Measurements from ENCODE around the gene UNC5B.
"Not testable (repeated sequence)": the region's sequence is repeated elsewhere in the genome, so short reads cannot be mapped to it uniquely, and the experiment has no call there.

UNC5B gene

DNA sequence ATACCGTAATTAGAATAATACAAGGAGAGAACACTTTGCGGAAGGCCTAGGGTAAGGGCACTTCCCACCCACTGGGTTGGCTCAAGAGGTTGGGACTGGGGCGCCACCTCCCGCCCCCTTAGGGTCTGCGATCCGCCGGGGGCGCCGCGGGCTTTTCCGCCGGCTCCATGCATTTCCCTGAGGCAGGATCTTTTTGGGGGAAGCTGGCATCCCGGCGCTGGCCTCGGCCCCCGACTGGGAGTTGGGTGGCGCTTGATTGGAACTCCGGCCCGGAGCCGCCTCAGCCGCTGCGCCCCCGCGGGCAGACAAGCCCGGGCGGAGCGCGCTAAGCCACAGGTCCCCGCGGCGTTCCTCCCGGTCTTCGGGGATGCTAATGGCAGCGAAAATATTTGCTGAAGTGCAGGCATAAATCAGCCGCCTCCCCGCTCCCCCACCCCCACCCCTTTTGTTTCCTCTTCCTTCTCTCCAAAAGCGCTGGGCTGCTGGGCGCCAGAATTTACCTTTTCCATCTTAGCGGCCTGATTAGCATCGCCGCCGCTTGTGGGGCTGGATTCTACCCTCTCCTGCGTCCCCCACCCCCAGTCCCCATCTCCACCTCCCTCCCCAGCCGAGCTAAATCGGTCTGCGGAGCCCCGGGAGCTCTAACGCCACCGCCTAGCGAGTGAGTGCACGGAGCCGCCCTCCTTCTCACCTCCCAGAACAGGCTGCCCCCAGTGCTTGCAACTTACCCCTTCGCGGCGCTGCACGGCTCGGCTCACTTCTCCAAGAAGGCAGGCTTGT lies 5.1 kb downstream of the UNC5B start:
- TF ChIP-seq, protein P1, sequence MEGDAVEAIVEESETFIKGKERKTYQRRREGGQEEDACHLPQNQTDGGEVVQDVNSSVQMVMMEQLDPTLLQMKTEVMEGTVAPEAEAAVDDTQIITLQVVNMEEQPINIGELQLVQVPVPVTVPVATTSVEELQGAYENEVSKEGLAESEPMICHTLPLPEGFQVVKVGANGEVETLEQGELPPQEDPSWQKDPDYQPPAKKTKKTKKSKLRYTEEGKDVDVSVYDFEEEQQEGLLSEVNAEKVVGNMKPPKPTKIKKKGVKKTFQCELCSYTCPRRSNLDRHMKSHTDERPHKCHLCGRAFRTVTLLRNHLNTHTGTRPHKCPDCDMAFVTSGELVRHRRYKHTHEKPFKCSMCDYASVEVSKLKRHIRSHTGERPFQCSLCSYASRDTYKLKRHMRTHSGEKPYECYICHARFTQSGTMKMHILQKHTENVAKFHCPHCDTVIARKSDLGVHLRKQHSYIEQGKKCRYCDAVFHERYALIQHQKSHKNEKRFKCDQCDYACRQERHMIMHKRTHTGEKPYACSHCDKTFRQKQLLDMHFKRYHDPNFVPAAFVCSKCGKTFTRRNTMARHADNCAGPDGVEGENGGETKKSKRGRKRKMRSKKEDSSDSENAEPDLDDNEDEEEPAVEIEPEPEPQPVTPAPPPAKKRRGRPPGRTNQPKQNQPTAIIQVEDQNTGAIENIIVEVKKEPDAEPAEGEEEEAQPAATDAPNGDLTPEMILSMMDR (IDR thresholded peaks at IDR 0.05; ENCODE audit: low read depth, low read length, missing control alignments): no peak
- peak overlapping the region; percentile 95 for H3K4me3 ChIP-seq (replicated peaks; ENCODE audit: low read depth, low read length)
- no peak for DNase-seq (ENCODE audit: extremely low read depth, low read depth)

DNA sequence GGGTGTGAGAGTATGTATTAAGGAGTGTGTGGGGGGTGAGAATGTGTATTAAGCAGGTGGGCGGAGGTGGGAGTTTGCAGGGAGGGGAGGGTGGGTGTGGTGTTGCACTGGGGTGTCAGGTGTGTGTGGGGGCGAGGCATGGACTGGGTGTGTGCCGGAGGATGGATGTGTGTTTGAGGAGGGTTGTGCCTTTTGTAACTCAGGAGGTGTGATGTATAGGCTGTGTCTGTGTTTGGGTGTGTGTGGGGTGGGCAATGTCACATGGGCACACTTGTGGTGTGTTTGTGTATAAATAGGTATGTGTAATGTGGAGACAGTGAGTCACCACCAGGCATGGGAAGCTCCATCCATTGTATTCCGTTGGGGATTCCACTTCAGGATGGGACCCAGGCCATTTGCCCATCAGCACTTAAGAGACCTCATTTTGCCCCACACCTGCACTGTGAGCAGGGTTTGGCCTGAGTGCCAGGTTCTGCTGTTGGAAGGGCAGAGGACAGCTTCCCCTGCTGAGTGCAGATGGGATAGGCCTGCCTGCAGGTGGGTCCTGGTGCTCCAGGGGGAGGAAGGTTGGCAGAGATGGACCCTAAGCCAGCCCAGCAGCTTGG lies 5.8 kb downstream of the UNC5B start:
- TF ChIP-seq, protein P1 (IDR thresholded peaks at IDR 0.05; ENCODE audit: low read depth, low read length, missing control alignments): no peak
- peak overlapping the region; percentile 95 for H3K4me3 ChIP-seq (replicated peaks; ENCODE audit: low read depth, low read length)
- DNase-seq (ENCODE audit: extremely low read depth, low read depth): no peak

DNA sequence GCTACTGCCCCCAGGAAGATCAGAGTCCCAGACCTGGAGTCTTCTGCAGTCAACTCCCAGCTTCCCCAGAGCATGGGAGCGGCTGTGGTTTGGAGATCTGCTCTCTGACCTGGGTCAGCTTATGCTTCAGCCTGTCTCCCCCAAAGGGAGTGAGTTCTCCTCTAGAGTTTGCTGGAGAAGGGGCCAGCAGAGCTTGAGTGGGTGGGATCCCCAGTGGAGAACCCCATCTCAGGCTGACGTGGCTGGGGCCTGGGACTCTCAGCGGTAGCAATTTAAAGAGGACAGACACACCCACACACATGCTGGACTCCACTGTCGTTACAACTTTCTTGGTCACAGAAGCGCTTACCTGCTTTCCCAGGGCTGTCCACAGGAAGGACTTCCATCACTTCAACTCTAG lies 6.3 kb downstream of the UNC5B start:
- TF ChIP-seq, protein P1 (IDR thresholded peaks at IDR 0.05; ENCODE audit: low read depth, low read length, missing control alignments): no peak
- H3K4me3 ChIP-seq (replicated peaks; ENCODE audit: low read depth, low read length): no peak overlapping the region
- DNase-seq (ENCODE audit: extremely low read depth, low read depth): no peak

DNA sequence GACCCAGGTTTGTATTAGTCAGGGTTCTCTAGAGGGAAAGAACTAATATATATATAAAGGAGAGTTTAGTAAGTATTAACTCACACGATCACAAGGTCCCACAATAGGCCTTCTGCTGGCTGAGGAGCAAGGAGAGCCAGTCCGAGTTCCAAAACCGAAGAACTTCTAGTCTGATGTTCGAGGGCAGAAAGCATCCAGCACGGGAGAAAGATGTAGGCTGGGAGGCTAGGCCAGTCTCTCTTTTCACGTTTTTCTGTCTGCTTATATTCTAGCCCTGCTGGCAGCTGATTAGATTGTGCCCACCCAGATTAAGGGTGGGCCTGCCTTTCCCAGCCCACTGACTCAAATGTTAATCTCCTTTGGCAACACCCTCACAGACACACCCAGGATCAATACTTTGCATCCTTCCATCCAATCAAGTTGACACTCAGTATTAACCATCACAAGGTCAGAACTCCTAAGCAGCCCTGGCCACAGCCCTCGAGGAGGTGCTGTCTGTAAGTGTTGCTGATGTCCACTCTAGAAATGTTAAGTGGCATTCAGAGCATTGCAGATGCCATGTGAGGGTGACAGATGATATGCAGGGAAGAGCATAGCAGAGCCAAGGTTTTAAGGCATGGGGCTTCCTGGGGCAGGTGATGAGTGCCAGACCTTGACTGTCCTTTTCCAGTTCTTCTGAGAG lies 7.0 kb downstream of the UNC5B start:
- not testable (repeated sequence) for H3K4me3 ChIP-seq (replicated peaks; ENCODE audit: low read depth, low read length); DNase-seq (ENCODE audit: extremely low read depth, low read depth)

DNA sequence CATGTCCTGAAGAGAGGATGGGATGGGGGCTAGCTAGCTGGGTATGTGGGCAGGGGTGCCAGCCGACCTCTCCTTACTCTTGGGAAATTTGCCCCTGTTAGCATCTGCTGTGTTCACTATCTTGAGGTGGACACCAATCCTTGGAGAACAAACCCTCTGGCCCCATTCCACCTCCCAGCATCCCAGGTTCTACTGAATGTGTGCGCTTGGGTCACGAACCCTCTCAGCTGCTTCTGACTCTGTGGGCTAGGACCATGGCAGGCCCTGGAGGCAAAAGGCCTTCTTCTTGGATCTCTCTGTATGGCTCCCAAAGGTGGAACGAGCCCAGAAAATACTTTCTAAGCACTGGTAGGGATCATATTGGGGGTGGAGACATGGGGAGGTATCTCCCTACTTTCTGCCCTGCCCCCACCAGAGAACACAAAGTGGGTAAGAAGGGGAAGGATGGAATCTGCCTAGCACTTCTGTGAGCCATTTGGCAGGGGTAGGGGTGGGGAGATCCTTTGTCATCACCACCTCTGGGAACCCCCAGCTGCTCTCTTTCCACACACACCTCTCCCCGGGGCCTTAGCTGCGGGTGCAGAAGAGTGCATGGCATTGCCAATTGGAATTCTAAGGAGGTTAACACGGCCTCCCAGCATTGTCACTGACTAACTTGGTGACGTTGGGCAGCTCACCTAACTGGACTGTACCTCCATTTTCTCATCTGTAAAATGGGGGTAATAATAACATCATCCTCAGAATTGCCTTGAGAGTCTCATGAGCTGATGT lies 7.7 kb downstream of the UNC5B start:
- no peak overlapping the region for H3K4me3 ChIP-seq (replicated peaks; ENCODE audit: low read depth, low read length)
- TF ChIP-seq, protein P1 (IDR thresholded peaks at IDR 0.05; ENCODE audit: low read depth, low read length, missing control alignments): no peak
- DNase-seq (ENCODE audit: extremely low read depth, low read depth): no peak

DNA sequence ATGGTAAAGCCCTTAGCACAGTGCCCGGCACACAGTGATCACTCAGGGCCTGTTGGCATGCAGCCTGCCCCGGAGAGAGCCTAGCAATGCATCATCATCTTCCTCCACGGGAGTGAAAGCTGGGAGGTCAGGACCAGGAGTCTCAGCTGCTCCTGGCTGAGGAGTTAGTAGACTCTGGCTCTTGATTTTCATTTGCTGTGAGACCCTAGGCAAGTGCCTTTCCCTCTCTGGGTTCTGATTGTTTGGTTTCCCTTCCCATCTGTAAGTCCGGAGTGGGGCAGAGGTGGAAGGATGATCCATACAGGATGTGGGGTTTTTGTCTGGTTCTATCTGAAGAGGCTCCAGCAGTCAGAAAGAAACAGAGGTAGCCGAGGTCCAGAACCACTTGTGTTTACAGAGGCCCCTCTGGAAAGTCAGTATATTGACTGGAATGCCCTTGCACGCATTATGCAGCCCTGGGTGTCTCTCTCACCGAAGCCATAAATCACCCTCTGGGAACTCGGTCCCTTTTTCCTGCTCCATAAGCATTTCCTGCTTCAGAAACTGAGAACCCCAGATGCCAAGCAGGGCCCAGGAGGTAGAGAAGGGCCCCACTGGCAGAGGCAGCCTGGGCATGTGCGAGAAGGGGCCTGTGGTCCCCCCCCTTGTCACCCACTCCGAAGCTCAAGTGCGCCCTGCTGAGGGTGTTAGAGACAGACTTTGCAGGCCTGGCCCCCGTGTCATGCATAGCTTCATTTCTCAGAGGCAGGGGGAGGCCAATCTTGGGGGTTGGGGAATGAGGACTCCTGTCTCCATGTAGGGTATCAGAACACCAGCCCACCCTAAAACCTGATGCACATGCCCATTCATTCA lies 8.5 kb downstream of the UNC5B start:
- no peak overlapping the region for H3K4me3 ChIP-seq (replicated peaks; ENCODE audit: low read depth, low read length)
- DNase-seq (ENCODE audit: extremely low read depth, low read depth): no peak
- TF ChIP-seq, protein P1 (IDR thresholded peaks at IDR 0.05; ENCODE audit: low read depth, low read length, missing control alignments): no peak

All from HFF-Myc (cell line).